ENCODE data around the gene FRYL. TPM values are rescaled to one million over a fixed set of nuclear protein-coding genes. Genes with fewer than 3 reads are reported as not detected.

The FRYL gene
- total RNA-seq, 2 experiments from 2014 or later = 85.4 to 88.5 TPM

GRCh38 chr4:48645225-48645794 lies 134.8 kb downstream of the FRYL start:
- Histone ChIP-seq H3K27ac (ENCODE audit: low read depth, low read length, poor library complexity, severe bottlenecking) (no peak overlapping the region), H3K9me2 (ENCODE audit: insufficient read depth, low read length) (no peaks in the 10 kb centered on the region), H2AFZ (ENCODE audit: low read length) (no peak overlapping the region), H3K4me1 (ENCODE audit: insufficient read depth, low read length, poor library complexity, severe bottlenecking) (no peaks in the 10 kb centered on the region), H3K79me2 (ENCODE audit: insufficient read depth, low read depth, low read length) (0 out of 2 replicates have a peak, but pooled peaks cover 4% of the 10 kb centered on the region), H3K4me2 (ENCODE audit: low read length) (no peak overlapping the region), H3K36me3 (ENCODE audit: insufficient read depth, low read length) (no peaks in the 10 kb centered on the region), H3K4me3 (ENCODE audit: low read depth, low read length, poor library complexity, severe bottlenecking) (no peak overlapping the region), H4K20me1 (ENCODE audit: insufficient read depth, low read length) (no peaks in the 10 kb centered on the region), H3K9me3 (ENCODE audit: low read length) (no peaks in the 10 kb centered on the region)
- DNase-seq (ENCODE audit: low spot score) = no peak
- ChIA-PET POLR2A (interaction anchor here (0.7 to 1.4 kb wide), 3 partner anchors 10 to 22 kb away, joined by 3 to 5 read pairs (median 5); no protein-coding TSS in a partner anchor), CTCF (ENCODE audit: unreplicated experiment) (no interaction called here)
- intact Hi-C loops (cut with micrococcal nuclease; ENCODE audit: unreplicated experiment) = no loop called here
- no peak for TF ChIP-seq EZH2phosphoT487 (IDR thresholded peaks at IDR 0.05; ENCODE audit: borderline replicate concordance, low read depth, low read length)
- TF ChIP-seq, protein P1, sequence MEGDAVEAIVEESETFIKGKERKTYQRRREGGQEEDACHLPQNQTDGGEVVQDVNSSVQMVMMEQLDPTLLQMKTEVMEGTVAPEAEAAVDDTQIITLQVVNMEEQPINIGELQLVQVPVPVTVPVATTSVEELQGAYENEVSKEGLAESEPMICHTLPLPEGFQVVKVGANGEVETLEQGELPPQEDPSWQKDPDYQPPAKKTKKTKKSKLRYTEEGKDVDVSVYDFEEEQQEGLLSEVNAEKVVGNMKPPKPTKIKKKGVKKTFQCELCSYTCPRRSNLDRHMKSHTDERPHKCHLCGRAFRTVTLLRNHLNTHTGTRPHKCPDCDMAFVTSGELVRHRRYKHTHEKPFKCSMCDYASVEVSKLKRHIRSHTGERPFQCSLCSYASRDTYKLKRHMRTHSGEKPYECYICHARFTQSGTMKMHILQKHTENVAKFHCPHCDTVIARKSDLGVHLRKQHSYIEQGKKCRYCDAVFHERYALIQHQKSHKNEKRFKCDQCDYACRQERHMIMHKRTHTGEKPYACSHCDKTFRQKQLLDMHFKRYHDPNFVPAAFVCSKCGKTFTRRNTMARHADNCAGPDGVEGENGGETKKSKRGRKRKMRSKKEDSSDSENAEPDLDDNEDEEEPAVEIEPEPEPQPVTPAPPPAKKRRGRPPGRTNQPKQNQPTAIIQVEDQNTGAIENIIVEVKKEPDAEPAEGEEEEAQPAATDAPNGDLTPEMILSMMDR (conservative IDR thresholded peaks at IDR 0.05; ENCODE audit: low read length) = no peak
- no TSS peak for BruUV-seq (replicated peaks)

DNA sequence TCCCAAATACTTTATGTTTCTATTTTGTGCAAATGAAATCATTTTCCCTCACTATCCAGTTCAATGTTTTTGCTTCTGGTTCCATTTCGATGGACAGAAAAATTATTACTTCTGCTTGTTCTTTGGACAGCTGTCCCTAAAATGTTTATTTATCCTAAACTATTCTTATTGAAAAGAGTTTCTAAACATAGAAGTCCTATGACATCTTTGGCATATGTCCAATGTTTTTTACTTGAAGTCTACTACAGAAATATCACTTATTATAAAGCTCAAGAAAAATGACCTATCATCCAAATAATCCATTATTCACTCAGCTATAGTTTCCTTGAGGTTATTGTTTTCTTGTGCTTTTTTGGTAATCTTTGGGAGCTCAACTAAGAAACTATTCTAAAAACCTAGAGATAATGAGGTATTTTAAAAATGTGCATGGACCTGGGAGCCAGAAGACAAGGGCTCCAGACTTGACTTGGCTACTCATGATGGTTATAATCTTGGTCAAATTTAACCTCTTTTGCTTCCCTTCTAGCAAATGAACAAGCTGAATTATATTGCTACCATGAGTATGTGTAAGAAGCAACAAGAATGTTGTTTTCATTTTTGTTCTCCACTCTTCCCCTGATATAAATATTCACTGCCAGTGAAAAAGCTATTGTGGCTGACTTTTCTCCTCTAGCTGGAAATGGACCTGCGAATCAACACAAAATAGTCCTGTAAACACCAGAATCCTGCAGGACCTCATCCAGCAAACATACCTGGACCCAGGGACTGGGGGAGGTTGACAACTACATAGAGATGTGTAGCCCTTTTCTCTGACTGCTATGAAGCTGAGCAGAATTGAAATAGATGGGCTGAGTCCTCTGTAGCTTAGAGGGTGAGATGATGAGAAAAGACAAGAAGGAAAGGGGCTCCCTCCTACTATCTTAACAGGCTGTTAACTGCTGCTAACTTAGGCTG lies 137.4 kb downstream of the FRYL start:
- Histone ChIP-seq H3K4me1 (ENCODE audit: insufficient read depth, low read length, poor library complexity, severe bottlenecking) (no peaks in the 10 kb centered on the region), H2AFZ (ENCODE audit: low read length) (no peak overlapping the region), H4K20me1 (ENCODE audit: insufficient read depth, low read length) (no peaks in the 10 kb centered on the region), H3K36me3 (ENCODE audit: insufficient read depth, low read length) (no peaks in the 10 kb centered on the region), H3K9me2 (ENCODE audit: insufficient read depth, low read length) (no peaks in the 10 kb centered on the region), H3K4me3 (ENCODE audit: low read depth, low read length, poor library complexity, severe bottlenecking) (no peak overlapping the region), H3K79me2 (ENCODE audit: insufficient read depth, low read depth, low read length) (peaks cover 3% of the 10 kb centered on the region; the same call in 1 of the 2 replicates), H3K27ac (ENCODE audit: low read depth, low read length, poor library complexity, severe bottlenecking) (no peak overlapping the region), H3K9me3 (ENCODE audit: low read length) (no peaks in the 10 kb centered on the region), H3K4me2 (ENCODE audit: low read length) (no peak overlapping the region)
- no peak for DNase-seq (ENCODE audit: low spot score)
- ChIA-PET POLR2A (interaction anchor here (0.6 to 1.4 kb wide), 9 partner anchors 11 to 270 kb away, joined by 3 to 4 read pairs (median 3); no protein-coding TSS in a partner anchor), CTCF (ENCODE audit: unreplicated experiment) (no interaction called here)
- intact Hi-C loops (cut with micrococcal nuclease; ENCODE audit: unreplicated experiment) = no loop called here
- TF ChIP-seq, protein P1 (conservative IDR thresholded peaks at IDR 0.05; ENCODE audit: low read length) = no peak
- no peak for TF ChIP-seq EZH2phosphoT487 (IDR thresholded peaks at IDR 0.05; ENCODE audit: borderline replicate concordance, low read depth, low read length)
- no TSS peak for BruUV-seq (replicated peaks)

All from OCI-LY7 (cell line).